Colonic mucosa (tissue), 4 donors: ENCODE results near the gene SCGN. TPM values are rescaled to one million over a fixed set of nuclear protein-coding genes. Genes with fewer than 3 reads are reported as not detected.

Source experiments
- DNase-seq: peaks from one replicate; pipeline ENCODE4 v3.0.0-alpha.2; 2020
- H3K27ac ChIP-seq: fragments of 200-600 bp; one replicate; pipeline ENCODE4 v1.8.0; 2021
- H3K27me3 ChIP-seq: fragments of 200-600 bp; one replicate; pipeline ENCODE4 v1.8.0; 2021
- H3K36me3 ChIP-seq: fragments of 200-600 bp; one replicate; pipeline ENCODE4 v1.8.0; 2021
- H3K4me1 ChIP-seq: fragments of 200-600 bp; one replicate; pipeline ENCODE4 v1.8.0; 2021; ENCODE audit warnings: mild to moderate bottlenecking
- H3K4me3 ChIP-seq: fragments of 200-600 bp; one replicate; pipeline ENCODE4 v1.8.0; 2021
- H3K9ac ChIP-seq, 2 donors: one replicate each; pipeline ENCODE4 v1.7.0; 2013; ENCODE audit warnings: control low read depth in 2 of 2, low read depth in 2 of 2, low read length in 2 of 2
- H3K9me3 ChIP-seq: fragments of 200-600 bp; one replicate; pipeline ENCODE4 v1.8.0; 2021
- intact Hi-C: fragments of 100-400 bp; cut with DNase I; formaldehyde crosslinking; loops from one replicate; pipeline ENCODE4 v1.14.1; 2022
- total RNA-seq, 2 donors: library from RNA; stranded (reverse); fragmentation: NEBNext Ultra II Directional in 1 of 2; extraction: Animal tissue kit (Norgen Biotek cat#: 25700) in 1 of 2; gene quantifications; one replicate each; pipeline ENCODE4 v1.2.1, GENCODE V29; 2021
- TF ChIP-seq, protein P1 (sequence below): fragments of 200-600 bp; IDR thresholded peaks from one replicate; pipeline ENCODE4 v1.8.0; 2022; ENCODE audit warnings: antibody characterized with exemption, mild to moderate bottlenecking
- donor health status: healthy.
- donor health status: DM: no; HTN: no; CAD: no.
- donor health status: DM: no; HTN: no; CAD: no.

The SCGN gene
- total RNA-seq, 2 donors from 2014 or later = 4.6 to 8.1 TPM

DNA sequence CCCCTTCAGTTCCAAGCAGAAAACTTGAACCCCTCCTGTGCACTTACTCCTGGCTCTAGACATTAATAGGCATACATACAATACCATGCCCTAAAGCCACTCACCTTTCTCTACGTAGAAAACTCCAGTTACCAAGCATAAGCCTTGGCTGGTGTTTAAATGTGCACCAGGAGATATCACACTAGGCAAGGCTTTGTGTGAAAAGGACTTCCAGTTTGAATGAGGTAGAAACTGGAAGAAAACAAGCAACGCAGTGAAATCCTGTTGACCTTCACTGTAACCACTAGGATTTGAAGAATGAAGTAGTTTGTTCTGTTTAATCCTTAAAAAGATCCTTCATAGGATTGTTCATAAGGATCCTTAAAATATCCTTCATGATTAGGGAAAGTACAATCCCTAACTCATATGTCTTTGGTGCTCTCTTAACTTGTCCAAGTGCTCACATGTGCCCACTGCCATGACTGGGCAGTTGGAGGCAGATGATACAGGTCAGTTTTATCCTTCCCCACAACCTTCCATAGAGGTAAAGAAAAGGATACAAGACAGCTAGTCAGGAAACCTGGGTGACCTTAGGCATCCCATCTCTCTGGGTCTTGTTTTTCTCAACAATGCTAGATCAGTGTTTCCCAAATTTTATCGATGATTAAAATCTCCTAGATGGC lies 9.2 kb upstream of the SCGN start:
- Histone ChIP-seq H3K27me3 (no peaks in the 10 kb centered on the region), H3K4me3 (no peak overlapping the region), H3K36me3 (no peaks in the 10 kb centered on the region), H3K9ac (no peak overlapping the region), H3K4me1 (no peaks in the 10 kb centered on the region), H3K27ac (no peak overlapping the region), H3K9me3 (no peaks in the 10 kb centered on the region)
- TF ChIP-seq, protein P1, sequence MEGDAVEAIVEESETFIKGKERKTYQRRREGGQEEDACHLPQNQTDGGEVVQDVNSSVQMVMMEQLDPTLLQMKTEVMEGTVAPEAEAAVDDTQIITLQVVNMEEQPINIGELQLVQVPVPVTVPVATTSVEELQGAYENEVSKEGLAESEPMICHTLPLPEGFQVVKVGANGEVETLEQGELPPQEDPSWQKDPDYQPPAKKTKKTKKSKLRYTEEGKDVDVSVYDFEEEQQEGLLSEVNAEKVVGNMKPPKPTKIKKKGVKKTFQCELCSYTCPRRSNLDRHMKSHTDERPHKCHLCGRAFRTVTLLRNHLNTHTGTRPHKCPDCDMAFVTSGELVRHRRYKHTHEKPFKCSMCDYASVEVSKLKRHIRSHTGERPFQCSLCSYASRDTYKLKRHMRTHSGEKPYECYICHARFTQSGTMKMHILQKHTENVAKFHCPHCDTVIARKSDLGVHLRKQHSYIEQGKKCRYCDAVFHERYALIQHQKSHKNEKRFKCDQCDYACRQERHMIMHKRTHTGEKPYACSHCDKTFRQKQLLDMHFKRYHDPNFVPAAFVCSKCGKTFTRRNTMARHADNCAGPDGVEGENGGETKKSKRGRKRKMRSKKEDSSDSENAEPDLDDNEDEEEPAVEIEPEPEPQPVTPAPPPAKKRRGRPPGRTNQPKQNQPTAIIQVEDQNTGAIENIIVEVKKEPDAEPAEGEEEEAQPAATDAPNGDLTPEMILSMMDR = no peak
- DNase-seq = no peak
- intact Hi-C loops = no loop called here

DNA sequence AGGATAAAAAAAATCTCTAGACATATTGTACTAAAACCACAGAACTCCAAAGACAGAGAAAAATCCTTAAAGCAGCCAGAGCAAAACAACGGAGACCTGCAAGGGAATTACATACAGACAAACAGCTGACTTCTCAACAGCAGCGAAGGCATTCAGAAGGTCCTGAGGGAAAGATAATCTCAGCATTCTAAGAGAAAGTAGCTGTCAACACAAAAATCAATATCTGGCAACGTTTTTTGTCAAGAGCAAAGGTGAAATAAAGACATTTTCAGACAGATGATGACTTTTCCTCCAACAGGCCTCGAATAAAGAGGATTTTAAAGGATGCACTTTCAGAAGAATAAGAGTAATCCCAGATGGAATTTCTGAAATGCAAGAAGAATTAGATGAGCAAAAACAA lies 6.1 kb upstream of the SCGN start:
- intact Hi-C loops = no loop called here
- TF ChIP-seq, protein P1 = no peak
- no peak overlapping the region for H3K27ac ChIP-seq

DNA sequence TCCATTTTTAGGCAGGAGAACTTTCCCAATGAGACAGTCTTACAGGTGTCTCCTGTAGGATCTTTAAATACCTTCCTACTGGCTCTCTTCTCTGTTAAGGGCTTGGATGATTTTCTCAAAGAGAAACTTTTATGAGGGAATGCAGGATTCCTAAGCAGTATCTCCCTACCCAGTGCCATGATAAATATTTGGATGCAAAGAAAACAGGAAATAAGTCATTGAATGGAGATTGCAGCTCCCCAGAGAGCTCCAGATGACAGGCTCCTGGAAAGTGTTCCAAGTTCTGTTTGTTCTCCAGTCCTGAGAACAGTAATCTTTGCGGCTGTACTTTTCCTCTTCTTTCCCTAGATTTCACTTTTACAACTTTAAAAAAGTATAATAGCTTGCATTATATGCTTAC lies 2.4 kb upstream of the SCGN start:
- H3K27ac ChIP-seq = no peak overlapping the region
- H3K4me1 ChIP-seq = no peaks in the 10 kb centered on the region
- H3K4me3 ChIP-seq = no peak overlapping the region
- no peaks in the 10 kb centered on the region for H3K9me3 ChIP-seq
- DNase-seq = no peak
- intact Hi-C loops = no loop called here
- TF ChIP-seq, protein P1 = no peak
- H3K27me3 ChIP-seq = peaks cover 5% of the 10 kb centered on the region
- no peak overlapping the region for H3K9ac ChIP-seq
- no peaks in the 10 kb centered on the region for H3K36me3 ChIP-seq

More for the DNA sequence above, 6.1 kb upstream of the SCGN start:
- Histone ChIP-seq H3K27me3 (no peaks in the 10 kb centered on the region), H3K9ac (no peak overlapping the region), H3K9me3 (no peaks in the 10 kb centered on the region), H3K4me3 (no peak overlapping the region), H3K36me3 (no peaks in the 10 kb centered on the region), H3K4me1 (no peaks in the 10 kb centered on the region)
- no peak for DNase-seq

DNA sequence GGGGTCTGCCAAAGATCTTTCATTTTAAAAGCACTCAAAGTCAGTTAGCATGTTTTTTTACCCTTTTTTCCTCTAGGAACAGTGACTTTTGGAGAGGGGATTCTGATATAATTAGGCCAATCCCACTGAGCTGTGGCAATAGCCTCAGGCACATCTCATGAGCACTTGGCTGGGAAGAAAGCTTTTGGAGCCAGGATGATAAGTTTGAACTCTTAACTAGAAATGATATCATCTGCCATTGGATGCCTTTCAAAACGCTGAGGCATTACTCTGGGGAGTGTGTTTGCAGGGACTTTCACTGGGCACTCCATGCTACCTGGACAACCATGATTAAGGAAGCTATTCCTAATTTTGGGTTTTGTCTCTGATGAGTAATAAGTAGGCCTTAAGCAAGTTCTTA lies 3.7 kb downstream of the SCGN start:
- Histone ChIP-seq H3K4me3 (no peak overlapping the region), H3K27me3 (peaks cover 5% of the 10 kb centered on the region), H3K4me1 (no peaks in the 10 kb centered on the region), H3K36me3 (no peaks in the 10 kb centered on the region), H3K9ac (no peak overlapping the region), H3K27ac (no peak overlapping the region), H3K9me3 (no peaks in the 10 kb centered on the region)
- TF ChIP-seq, protein P1 = no peak
- intact Hi-C loops = no loop called here
- no peak for DNase-seq

DNA sequence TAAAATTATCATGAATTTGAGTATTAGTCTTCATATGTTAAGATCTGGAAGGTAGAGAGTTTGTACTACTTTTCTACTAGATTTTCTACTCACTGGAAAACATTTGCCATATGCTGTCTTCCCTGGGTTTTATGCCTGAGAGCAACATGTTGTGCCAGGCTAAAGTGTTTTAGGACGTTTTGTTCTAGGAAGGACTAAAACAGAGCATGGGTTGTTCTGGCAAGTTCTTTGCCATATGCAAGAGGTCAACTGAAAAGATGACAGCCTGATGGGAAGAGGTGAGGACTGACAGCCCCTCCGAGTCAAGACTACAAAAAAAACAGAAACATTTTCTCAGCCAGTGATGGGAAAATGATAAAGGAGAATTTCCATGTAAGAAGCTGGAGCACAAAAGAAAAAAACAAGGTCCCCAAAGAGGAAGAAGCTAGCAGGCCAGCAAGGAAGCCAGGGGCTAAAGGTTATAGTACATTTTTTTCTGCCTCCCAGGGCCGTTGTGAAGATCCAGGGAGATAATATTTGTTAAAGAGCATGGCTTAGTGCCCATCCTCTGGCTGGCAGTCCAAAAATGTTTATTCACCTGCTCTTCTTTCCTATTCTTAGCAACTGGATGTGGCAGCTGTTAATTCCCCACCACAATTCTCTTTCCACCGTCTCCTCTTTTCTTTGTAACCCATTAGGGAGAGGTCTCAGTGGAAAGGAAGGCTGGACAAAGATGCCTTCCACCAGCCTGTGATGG lies 7.8 kb downstream of the SCGN start:
- TF ChIP-seq, protein P1 = no peak
- Histone ChIP-seq H3K36me3 (no peaks in the 10 kb centered on the region), H3K9ac (no peak overlapping the region), H3K27ac (no peak overlapping the region), H3K4me3 (no peak overlapping the region), H3K9me3 (no peaks in the 10 kb centered on the region), H3K4me1 (no peaks in the 10 kb centered on the region), H3K27me3 (no peaks in the 10 kb centered on the region)
- no peak for DNase-seq
- intact Hi-C loops = no loop called here
